GM19467 (cell line): ENCODE data around the gene ATF6.
A peak's percentile ranks its signal among the peaks of the same experiment; 100 is the strongest.

Source experiments
- ATAC-seq: cut with Tn5 transposase; IDR thresholded peaks from one replicate; pipeline ENCODE4 v1.9.1; 2021; ENCODE audit warnings: mild to moderate bottlenecking, moderate library complexity; ENCODE audit not compliant: unreplicated experiment

The ATF6 gene

GRCh38 chr1:161884475-161884874 lies 118.4 kb downstream of the ATF6 start:
- no peak for ATAC-seq

- ATAC-seq: no peak
These were observed 118.9 kb downstream of the ATF6 start for GRCh38 chr1:161885003-161885402.

DNA sequence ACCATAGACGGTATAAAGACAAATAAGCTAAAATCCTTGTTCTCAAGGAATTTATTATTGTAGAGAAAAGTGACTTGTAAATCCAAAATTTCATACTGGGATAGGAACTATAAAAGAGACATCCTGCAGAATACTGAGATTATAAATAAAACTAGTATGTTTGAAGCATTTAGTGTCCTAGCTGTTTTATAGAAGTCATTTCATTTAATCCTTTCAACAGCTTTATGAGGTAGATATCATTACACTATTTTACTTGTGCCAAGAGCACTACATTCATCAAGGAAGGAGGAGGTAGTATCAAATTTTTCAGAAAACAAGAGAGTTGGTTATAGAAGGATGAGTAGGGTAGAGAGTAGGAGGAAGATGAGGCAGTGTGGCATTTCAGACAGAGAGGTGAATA lies 119.6 kb downstream of the ATF6 start:
- ATAC-seq: no peak

- ATAC-seq: no peak
These were observed 120.5 kb downstream of the ATF6 start for GRCh38 chr1:161886589-161886988.

DNA sequence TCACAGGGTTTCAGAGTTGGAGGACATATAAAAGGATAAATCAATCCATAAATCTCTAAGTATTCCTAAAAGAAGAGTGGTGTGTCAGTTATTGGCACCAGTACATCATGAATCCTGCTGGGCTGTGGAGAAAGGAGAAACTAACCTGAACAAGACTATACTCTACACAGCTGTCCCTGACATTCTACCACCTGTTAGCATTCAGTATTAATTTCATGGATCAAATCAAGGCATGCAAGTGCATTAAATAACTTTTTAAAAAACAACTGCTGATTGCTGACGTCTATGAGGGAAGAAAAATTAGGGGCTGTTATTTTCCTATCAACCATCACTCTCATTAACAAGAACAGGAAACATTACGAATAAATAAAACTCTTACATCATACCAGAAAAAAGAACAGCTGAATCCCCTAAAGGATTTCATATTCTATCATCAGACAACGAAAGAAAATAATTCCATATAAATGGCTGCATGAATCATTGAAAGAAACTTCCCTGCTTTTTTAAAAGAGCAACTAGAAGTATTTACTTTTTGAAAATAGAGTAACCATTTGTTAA lies 121.7 kb downstream of the ATF6 start:
- no peak for ATAC-seq

DNA sequence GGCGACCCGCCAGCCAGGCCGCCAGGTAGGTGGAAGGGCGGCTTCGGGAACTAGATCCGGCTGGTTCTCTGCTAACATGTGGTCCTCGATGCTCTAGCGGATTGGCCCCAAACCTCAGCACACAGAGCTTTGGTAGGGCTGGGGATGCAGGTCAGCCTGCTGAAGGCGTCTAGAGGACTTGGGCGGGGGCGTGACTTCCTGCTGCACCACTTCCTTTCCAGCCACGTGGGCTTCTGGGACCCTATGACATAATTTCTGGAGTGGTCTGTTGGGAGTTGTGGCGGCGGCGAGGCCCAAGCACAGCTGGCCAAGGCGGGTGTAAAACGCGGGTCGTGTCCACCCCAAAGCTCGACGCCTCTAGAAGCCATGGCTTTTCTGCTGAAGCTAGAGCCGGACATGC lies 124.5 kb downstream of the ATF6 start:
- ATAC-seq: no peak

DNA sequence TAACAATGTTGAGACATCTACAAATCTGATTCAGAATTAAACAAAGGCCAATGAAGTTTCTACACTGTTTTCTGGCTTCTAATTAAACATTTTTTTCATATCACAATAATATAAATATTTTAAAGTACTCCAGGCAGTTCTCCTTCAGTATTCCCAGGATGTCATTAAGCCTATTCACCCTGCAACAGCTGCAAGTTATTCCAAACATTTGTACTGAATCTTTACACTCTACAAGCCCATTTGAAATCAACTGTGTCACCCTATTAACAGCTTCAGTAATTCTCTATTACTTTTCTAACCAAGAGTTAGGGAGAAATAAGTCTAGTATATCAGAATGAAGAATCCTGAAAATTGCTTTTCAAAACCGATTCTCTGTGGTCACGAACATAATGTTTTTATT lies 133.0 kb downstream of the ATF6 start:
- ATAC-seq: no peak

DNA sequence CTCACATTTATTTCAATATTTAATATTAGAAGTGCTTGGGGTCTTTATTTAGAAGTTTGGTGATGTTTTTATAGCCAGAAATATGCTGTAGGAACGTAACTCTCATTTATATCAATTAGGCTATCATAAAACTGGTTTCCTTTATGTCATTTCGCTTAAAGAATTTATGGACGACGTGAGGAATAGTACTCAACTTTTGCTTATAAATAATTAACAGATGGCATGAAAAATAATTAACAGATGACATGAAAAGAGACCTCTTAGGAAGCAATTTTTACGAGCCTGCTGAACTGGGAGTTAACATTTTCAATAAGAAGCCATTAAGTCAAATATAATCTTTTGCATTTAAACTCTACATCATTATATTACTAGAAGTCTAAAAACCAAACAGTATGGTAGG lies 134.0 kb downstream of the ATF6 start:
- ATAC-seq: no peak

GRCh38 chr1:161902182-161902581 lies 136.1 kb downstream of the ATF6 start:
- no peak for ATAC-seq

DNA sequence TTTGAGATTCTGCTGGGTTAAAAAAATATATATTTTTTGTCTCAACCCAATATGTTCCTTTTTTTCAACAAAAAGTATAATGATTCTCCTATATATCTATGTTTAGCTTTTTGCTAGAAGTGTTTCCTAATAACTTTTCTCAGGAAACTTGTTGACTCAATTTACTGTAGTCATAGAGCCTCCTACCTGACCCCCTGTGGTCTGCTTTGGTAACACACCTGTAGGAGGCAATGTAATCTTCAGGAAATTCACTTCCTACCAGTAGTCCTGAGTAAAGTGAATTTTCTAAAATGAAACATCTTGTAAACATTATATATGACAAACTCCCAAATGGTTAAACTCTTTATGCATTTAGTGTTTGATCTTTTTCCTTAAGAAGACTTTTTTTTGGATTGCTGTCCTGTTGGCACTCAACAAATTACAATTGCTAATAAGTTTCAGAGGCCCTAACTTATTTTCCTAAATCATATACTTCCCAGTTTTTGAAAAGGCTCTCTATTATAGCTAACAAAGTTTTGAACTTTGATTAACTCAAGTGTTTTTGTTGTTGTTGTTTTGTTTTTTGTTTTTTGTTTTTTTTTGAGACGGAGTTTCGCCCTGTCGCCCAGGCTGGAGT lies 139.3 kb downstream of the ATF6 start:
- ATAC-seq: no peak

DNA sequence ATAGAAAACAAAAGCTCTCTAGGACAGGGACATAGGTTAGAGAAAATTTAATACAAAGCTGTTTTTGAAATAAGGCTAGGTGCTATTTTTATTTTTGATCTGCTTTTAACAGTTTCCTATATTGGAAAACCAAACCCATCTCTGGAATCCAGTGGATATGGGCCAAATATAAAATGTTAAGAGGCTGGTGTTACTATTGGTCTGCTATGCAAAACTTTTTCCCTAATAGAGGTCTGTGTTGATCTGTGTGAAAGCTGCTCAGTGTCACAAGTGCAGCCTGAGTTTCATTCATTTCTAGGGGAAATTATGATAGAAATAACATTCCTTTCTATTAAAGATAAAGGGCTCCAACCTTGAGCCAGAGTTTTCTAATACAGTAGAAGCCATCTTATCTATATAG lies 141.1 kb downstream of the ATF6 start:
- ATAC-seq: no peak

DNA sequence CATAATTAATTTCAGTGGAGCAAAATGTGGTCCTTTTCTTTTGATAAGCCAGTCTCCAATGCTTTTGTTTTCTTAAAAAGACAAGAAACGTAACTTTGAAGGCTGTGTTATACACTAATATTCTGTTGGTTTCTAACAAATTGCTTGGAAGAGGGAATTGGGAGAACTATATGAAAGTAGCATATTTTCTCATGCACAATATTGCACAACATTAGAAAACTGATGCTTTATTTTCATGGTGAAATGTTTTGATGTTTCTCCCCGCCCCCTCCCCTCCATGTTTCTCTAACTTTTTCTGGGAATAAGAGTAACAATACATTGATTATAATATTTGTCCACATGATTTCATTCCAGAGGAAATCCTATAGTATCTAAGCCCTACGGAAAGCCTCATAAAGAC lies 142.1 kb downstream of the ATF6 start:
- ATAC-seq: no peak

DNA sequence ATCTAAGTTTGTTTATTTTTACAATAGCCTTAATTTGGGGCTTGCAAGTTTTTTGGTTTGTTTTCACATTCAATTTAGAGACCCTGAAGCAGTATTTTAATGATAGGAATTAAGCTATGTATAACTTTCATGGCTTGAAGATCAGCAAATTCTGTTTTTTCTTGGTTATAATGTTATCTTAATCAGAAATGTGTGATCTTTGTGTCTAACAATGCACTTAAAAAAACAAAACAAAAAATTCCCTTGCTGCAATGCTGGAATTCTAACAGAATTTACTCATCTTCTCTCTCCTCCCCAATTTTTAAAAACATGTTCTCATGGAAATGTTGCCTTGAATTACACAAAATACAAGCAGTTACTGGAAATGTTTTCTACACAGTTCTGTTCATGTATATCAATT lies 144.5 kb downstream of the ATF6 start:
- no peak for ATAC-seq

DNA sequence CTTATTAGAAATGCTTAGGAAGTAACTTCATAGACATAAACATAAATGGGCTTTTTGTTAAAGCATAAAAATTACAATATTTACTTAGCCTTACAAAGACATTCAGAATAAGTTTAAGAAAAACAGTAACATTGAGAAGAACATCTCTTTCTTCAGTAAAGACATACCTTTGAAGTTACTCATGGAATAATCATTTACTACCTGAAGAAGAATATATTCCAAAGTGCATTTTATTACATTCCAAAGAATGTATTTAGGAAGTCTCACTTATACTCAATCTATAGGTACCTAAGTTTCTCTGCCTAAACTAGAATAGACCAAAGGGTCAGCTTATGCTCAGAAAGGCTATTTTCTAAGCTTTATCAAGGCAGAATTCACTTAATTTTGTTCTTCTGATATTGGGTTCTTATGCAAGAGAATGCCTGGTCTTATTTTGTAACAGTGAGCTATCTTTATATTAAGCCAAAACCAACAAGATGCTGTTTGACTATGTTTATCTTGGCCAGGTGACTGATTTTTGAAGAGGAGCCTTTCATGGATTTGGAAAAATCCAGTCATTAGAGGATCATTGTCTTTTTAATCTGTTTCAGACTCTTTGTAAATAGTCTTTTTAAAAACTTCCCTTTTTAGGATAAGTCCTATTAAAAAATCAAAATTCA lies 147.5 kb downstream of the ATF6 start:
- ATAC-seq: no peak

DNA sequence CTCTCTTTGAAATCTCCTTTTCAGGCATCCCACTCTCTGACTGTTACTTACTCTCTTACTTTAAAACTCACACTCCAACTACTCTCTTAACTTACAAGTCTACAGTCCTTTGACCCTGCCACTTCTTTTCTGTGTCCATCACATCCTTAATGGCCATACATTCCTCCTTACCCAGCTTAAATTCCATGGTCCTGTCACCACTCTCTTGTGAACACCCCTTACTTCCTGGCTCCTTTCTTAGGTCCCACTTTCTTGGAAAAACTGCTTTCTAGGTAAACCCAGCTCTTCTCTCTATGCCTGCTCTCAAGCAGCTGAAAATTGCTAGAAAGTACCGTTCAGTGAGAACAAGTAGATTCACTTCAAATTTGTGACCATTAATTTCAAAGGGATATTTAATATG lies 148.5 kb downstream of the ATF6 start:
- no peak for ATAC-seq

DNA sequence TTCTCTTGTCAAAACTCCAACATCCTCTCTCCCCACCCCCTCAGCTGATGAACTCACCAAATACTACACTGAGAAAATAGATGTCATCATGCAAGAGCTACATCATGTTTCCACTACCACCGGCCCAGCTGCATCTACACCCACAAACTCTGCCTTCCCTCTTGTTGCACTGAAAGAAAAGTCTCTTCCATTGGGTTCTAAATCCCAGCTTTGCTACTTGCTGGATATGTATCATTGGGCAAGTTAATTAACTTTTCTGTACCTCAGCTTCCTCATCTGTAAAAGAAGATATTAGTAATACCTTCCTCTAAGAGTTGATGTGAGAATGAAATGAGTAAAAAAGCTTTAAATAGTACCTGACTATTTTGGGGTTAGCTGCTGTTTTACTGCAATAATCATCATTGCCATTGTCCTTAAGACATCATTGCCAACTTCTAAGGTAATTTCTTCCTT lies 149.0 kb downstream of the ATF6 start:
- ATAC-seq: peak; percentile 52

DNA sequence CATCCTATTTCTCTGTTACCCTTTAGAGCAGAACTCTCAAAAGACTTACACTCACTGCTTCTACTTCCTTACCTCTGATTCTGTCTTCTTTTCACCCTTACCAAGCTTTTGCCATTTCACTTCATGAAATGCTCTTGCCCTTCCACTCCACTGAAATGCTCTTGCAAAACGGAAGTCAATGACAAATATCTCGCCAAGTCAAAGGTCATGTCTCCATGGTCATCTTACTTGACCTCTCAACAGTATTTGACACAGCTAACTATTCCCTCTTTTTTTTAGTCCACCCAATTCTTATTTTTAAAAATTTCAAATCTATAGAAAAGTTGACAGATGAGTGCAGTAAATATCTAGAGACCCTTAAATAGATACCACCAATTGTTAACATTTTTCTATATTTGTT lies 149.9 kb downstream of the ATF6 start:
- ATAC-seq: no peak

DNA sequence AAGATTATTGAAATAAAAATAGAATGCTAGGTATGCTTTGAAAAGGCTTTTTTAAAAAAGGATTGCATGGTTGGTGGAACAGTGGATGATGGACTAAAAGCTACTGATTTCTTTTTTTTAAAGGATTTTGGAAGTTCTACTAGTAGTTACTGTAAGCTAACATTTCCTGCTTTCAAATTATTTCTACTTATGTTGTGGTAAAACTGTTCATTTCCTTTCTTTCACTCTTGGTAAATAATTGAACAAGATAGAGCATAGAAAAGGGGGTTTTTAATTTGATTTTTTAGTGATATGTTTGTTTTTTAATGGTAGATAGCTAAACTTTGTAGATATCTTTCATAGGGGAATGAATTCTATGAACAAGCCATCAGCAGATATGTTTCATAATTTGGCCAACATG lies 153.1 kb downstream of the ATF6 start:
- no peak for ATAC-seq

GRCh38 chr1:161921491-161921890 lies 155.4 kb downstream of the ATF6 start:
- no peak for ATAC-seq

GRCh38 chr1:161921990-161922389 lies 155.9 kb downstream of the ATF6 start:
- ATAC-seq: no peak

DNA sequence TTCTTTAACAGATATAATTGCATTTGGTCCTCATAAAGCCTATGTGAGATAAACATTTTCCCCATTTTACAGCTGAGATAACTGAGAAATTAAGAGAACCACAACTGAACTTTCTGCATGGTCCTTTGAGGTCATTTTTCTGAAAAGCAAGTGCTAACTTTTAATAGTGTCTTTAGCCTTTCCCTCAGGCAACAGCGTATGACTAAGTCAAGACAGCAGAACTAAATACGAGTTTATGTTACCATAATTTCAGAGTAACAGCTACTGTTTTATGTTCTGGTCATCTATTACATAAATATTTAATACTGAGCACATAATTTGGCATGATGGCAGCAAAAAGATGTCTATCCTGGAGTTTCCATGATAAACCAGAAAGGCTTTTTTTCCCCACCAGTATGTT lies 161.9 kb downstream of the ATF6 start:
- ATAC-seq: no peak

- ATAC-seq: no peak
These were observed 163.0 kb downstream of the ATF6 start for GRCh38 chr1:161929137-161929536.

GRCh38 chr1:161930064-161930463 lies 163.9 kb downstream of the ATF6 start:
- ATAC-seq: no peak
